ENCODE results near the gene MAST1.

Gene MAST1

DNA sequence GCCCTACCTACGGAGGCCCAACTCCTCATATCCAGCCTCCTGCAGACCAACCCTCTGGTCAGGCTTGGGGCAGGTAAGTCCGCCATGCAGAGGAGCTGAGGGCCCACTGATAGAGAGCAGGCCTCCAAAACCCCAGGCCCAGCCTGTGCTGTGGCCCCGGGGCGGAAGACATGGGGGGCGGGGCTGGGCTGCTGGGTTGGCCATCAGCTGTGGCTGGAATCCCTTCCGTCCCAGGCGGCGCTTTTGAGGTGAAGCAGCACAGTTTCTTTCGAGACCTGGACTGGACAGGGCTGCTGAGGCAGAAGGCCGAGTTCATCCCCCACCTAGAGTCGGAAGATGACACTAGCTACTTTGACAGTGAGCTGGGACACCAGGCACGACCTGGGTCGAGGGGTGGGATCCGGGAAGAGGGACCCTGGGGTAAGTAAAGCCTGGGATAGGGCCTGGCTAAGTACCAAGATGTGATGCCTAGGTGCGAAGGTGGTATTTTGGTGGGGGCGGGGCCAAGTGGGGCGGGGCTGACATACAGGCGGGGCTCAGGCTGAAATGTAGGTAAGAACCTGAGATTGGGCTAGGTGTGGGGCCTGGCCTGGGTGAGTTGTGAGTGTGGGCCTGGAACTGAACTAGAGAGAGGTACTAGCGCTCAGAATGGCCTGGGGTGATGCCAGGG lies 27.6 kb downstream of the MAST1 start:
- TF ChIP-seq, protein P1, sequence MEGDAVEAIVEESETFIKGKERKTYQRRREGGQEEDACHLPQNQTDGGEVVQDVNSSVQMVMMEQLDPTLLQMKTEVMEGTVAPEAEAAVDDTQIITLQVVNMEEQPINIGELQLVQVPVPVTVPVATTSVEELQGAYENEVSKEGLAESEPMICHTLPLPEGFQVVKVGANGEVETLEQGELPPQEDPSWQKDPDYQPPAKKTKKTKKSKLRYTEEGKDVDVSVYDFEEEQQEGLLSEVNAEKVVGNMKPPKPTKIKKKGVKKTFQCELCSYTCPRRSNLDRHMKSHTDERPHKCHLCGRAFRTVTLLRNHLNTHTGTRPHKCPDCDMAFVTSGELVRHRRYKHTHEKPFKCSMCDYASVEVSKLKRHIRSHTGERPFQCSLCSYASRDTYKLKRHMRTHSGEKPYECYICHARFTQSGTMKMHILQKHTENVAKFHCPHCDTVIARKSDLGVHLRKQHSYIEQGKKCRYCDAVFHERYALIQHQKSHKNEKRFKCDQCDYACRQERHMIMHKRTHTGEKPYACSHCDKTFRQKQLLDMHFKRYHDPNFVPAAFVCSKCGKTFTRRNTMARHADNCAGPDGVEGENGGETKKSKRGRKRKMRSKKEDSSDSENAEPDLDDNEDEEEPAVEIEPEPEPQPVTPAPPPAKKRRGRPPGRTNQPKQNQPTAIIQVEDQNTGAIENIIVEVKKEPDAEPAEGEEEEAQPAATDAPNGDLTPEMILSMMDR (IDR thresholded peaks at IDR 0.05; ENCODE audit: low read depth, low read length): no peak
- H3K4me3 ChIP-seq (ENCODE audit: low read depth, low read length): no peak overlapping the region

- no peak overlapping the region for H3K4me3 ChIP-seq (ENCODE audit: low read depth, low read length)
- TF ChIP-seq, protein P1 (IDR thresholded peaks at IDR 0.05; ENCODE audit: low read depth, low read length): no peak
Measured at GRCh38 chr19:12866416-12867119, 28.3 kb downstream of the MAST1 start.

- TF ChIP-seq, protein P1 (IDR thresholded peaks at IDR 0.05; ENCODE audit: low read depth, low read length): no peak
- H3K4me3 ChIP-seq (ENCODE audit: low read depth, low read length): peak overlapping the region; percentile 55
Measured at GRCh38 chr19:12867120-12868099, 29.1 kb downstream of the MAST1 start.

GRCh38 chr19:12868540-12869112 lies 30.3 kb downstream of the MAST1 start:
- no peak overlapping the region for H3K4me3 ChIP-seq (ENCODE audit: low read depth, low read length)

GRCh38 chr19:12871681-12872080 lies 33.4 kb downstream of the MAST1 start:
- TF ChIP-seq, protein P1 (IDR thresholded peaks at IDR 0.05; ENCODE audit: low read depth, low read length): no peak
- H3K4me3 ChIP-seq (ENCODE audit: low read depth, low read length): no peak overlapping the region

More at GRCh38 chr19:12868540-12869112, 30.3 kb downstream of the MAST1 start:
- TF ChIP-seq, protein P1 (IDR thresholded peaks at IDR 0.05; ENCODE audit: low read depth, low read length): no peak

DNA sequence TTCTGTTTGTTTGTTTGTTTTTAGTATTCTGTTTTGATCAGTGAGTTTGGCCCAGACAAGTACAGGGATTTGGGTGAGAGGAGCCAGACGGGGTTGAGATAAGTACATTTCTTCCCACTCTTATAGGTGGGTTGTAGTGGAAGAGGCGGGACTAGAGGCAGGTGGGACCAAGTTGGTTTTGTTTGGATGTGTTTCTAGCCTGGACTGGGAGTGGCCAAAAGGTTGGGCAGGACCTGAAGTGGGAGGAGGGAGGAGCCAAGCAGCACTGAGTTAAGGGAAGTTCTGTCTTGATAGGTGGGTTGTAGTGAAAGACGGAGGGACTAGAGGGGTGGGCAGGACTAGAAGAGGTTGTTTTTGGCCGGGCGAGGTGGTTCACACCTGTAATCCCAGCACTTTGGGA lies 33.9 kb downstream of the MAST1 start:
- H3K4me3 ChIP-seq (ENCODE audit: low read depth, low read length): no peak overlapping the region
- TF ChIP-seq, protein P1 (IDR thresholded peaks at IDR 0.05; ENCODE audit: low read depth, low read length): no peak

Measured in WI38 (cell line).